Tongue (tissue), 2 donors: ENCODE measurements around the gene TMEM178B. TPM values are rescaled to one million over a fixed set of nuclear protein-coding genes. Genes with fewer than 3 reads are reported as not detected.
"Not testable (repeated sequence)": the region's sequence is repeated elsewhere in the genome, so short reads cannot be mapped to it uniquely, and the experiment has no call there.

ENCODE experiments used
- DNase-seq: peaks from one replicate; pipeline ENCODE4 v3.0.0-alpha.2; 2015
- total RNA-seq: library from RNA; depleted of rRNA; stranded (reverse); fragments of >200 nt; gene quantifications from one replicate; pipeline ENCODE4 v1.2.3, GENCODE V29; 2014

TMEM178B gene
- total RNA-seq, result 2.5 TPM

- no peak for DNase-seq
Observed at GRCh38 chr7:141073641-141074161, at the start of gene TMEM178B. TMEM178B (plus strand) TSS chr7:141074064.

- DNase-seq, result no peak
Observed at GRCh38 chr7:141024668-141025067, 49.2 kb upstream of the TMEM178B start.

GRCh38 chr7:141027043-141027442 is 46.8 kb upstream of the TMEM178B start:
- DNase-seq, result no peak

- DNase-seq, result no peak
Observed at GRCh38 chr7:141028767-141029166, 45.1 kb upstream of the TMEM178B start.

GRCh38 chr7:141032539-141033323 is 41.1 kb upstream of the TMEM178B start:
- not testable (repeated sequence) for DNase-seq

GRCh38 chr7:141038100-141038499 is 35.8 kb upstream of the TMEM178B start:
- DNase-seq, result not testable (repeated sequence)

- no peak for DNase-seq
Observed at GRCh38 chr7:141039376-141039775, 34.5 kb upstream of the TMEM178B start.

- no peak for DNase-seq
Observed at GRCh38 chr7:141042222-141043193, 31.4 kb upstream of the TMEM178B start.

GRCh38 chr7:141043616-141044015 is 30.2 kb upstream of the TMEM178B start:
- DNase-seq, result no peak

- DNase-seq, result no peak
Observed at GRCh38 chr7:141045126-141045841, 28.6 kb upstream of the TMEM178B start.

GRCh38 chr7:141045842-141046620 is 27.8 kb upstream of the TMEM178B start:
- DNase-seq, result no peak

- no peak for DNase-seq
Observed at GRCh38 chr7:141053626-141054025, 20.2 kb upstream of the TMEM178B start.

- no peak for DNase-seq
Observed at GRCh38 chr7:141055146-141055545, 18.7 kb upstream of the TMEM178B start.

GRCh38 chr7:141057788-141058187 is 16.1 kb upstream of the TMEM178B start:
- DNase-seq, result no peak

- DNase-seq, result not testable (repeated sequence)
Observed at GRCh38 chr7:141067856-141068255, 6.0 kb upstream of the TMEM178B start.

- DNase-seq, result peak; percentile 63
Observed at GRCh38 chr7:141071260-141071854, 2.5 kb upstream of the TMEM178B start.

GRCh38 chr7:141071855-141072547 is 1.9 kb upstream of the TMEM178B start:
- no peak for DNase-seq

- DNase-seq, result peak; percentile 80
Observed at GRCh38 chr7:141072548-141073172, 1.2 kb upstream of the TMEM178B start.

GRCh38 chr7:141073173-141073640 is 657 bp upstream of the TMEM178B start:
- peak; percentile 73 for DNase-seq
